HL-60/S4 treated with retinoic acid at 250 ng/mL for 4 days and 3 days (cell line): Measurements from ENCODE around the gene GNRHR.

ENCODE experiments used
- in situ Hi-C: fragments of 300-500 bp; cut with MboI; formaldehyde crosslinking; loops from 2 replicates; pipeline ENCODE4 v1.7.0; 2022; ENCODE audit warnings: low sequenced_read_pairs

The GNRHR gene

GRCh38 chr4:67700738-67701516 lies 53.3 kb downstream of the GNRHR start, which contains the start of gene UBA6:
UBA6 (minus strand) TSS chr4:67701155; CDS start chr4:67701119, 36 bp downstream.
- in situ Hi-C loops = no loop called here

- in situ Hi-C loops = no loop called here
Observed at GRCh38 chr4:67700116-67700737, 54.0 kb downstream of the GNRHR start.

DNA sequence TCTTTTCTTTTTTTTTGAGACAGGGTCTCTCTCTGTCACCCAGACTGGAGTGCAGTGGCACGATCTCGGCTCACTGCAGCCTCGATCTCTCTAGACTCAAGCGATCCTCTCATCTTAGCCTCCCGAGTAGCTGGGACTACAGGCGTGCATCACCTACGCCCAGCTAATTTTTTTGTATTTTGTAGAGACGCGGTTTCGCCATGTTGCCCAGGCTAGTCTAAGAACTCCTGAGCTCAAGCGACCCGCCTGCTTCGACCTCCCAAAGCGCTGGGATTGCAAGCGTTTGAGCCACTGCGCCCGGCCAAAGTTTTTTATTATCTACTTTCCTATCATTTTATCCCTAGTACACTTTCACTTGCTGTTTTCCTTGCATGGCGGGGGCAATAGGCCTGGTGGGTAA lies 54.6 kb downstream of the GNRHR start:
- in situ Hi-C loops = no loop called here

DNA sequence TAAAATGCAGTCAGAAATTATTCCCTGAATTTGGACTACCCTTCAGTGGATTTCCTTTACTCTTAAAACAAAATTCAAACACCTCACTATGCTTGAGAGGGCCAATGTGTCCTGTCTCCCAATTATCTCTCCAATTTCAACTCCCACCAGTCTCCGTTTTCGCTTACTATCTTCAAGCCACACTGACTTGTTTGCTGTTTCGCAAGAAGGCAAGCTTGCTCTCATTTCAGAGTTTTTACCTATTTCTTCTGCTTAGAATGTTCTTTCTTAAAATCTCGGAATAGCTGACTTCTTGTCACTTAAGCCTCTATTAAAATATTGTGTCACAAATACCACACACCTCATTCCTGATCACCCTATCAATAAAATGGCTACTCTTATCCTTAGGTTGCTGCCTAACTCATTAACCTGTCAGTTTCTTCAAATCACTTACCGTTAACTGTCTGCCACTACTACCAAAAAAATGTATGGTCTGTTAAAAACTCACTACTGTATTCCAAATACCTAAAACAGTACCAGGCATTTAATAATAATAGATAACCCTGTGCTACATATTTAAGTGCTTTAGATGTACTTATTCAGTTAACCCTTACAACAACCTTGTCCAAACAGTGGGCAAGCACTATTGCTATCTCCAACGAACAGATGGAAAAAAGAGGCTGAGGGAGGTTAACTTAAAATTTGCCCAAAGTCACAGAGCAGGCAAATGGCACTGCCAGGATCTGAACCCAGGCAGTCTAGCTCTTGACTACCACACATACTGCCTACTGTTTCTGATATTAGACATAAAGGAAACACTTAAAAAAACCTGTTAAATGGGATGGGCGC lies 56.1 kb downstream of the GNRHR start:
- in situ Hi-C loops = no loop called here

- in situ Hi-C loops = no loop called here
Observed at GRCh38 chr4:67696061-67696460, 58.1 kb downstream of the GNRHR start.

DNA sequence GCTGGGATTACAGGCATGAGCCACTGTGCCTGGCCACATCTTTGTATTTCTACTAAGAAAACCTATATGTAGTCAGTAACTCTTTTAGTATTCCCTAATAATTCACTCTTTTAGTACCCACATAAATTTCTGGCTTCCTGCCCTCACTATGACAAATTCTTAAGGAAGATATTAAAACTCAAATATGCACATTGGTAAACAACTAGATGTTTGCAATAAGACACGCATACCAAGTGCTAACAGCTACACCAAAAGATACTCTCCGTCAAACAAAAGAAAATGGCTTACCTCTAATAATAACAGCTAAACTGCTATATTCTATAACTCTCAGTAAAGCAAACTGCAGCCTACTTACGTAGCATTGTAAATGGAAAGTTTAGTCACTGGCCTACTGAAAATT lies 59.5 kb downstream of the GNRHR start:
- in situ Hi-C loops = no loop called here

DNA sequence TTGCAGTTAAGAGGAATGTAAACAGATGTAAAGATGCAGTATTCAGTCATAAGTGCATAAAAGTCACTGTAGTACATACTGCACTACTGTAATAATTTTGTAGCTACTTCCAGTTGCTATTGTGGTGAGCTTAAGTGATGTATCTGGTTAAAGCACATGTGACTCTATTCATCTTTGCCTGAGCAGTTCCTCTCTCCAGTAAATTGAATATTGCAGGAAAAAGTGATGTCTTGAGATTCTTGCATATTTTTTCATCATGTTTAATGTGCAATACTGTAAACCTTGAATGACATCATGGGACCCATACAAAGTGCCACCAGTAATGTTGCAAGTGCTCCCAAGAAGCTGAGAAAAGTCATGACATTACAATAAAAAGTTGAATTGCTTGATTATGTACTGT lies 62.9 kb downstream of the GNRHR start:
- in situ Hi-C loops = no loop called here
